Neural progenitor cell (in vitro differentiated cells): ENCODE results near the gene FGF2. TPM values are rescaled to one million over a fixed set of nuclear protein-coding genes. Genes with fewer than 3 reads are reported as not detected.
A peak's percentile ranks its signal among the peaks of the same experiment; 100 is the strongest.

ENCODE experiments used
- DNase-seq: peaks from one replicate; pipeline ENCODE4 v3.0.0-alpha.2; 2016; ENCODE audit warnings: low spot score
- H2AFZ ChIP-seq: fragments of 200-600 bp; sonication (generic); replicated peaks from 2 replicates; pipeline ENCODE4 v1.6.1; 2016; ENCODE audit warnings: antibody characterized with exemption
- H3F3A ChIP-seq: fragments of 200-600 bp; sonication (generic); 2 replicates; pipeline ENCODE4 v1.6.1; 2016; ENCODE audit warnings: antibody characterized with exemption, low read depth
- H3K27ac ChIP-seq: fragments of 200-600 bp; sonication (generic); 2 replicates; pipeline ENCODE4 v1.5.1; 2016; ENCODE audit warnings: mild to moderate bottlenecking
- H3K27me3 ChIP-seq: fragments of 200-600 bp; sonication (generic); 2 replicates; pipeline ENCODE4 v1.6.1; 2016; ENCODE audit warnings: mild to moderate bottlenecking, moderate library complexity
- H3K36me3 ChIP-seq: fragments of 200-600 bp; sonication (generic); 2 replicates; pipeline ENCODE4 v1.5.1; 2016
- H3K4me1 ChIP-seq: fragments of 200-600 bp; sonication (generic); 2 replicates; pipeline ENCODE4 v1.6.1; 2016; ENCODE audit warnings: mixed run types
- H3K4me2 ChIP-seq: fragments of 200-600 bp; sonication (generic); 2 replicates; pipeline ENCODE4 v1.6.1; 2016
- H3K4me3 ChIP-seq: fragments of 200-600 bp; sonication (generic); 2 replicates; pipeline ENCODE4 v1.5.1; 2016
- H3K79me2 ChIP-seq: fragments of 200-600 bp; sonication (generic); 2 replicates; pipeline ENCODE4 v1.6.1; 2016; ENCODE audit warnings: low read depth
- H3K9ac ChIP-seq: fragments of 200-600 bp; sonication (generic); 2 replicates; pipeline ENCODE4 v1.6.1; 2016
- H3K9me3 ChIP-seq: fragments of 200-600 bp; sonication (generic); 2 replicates; pipeline ENCODE4 v1.5.1; 2016; ENCODE audit warnings: low read depth
- H4K20me1 ChIP-seq: fragments of 200-600 bp; sonication (generic); 2 replicates; pipeline ENCODE4 v1.6.1; 2016; ENCODE audit warnings: low read depth
- H3K27ac Mint-ChIP-seq: 3 replicates; pipeline ENCODE4 v1.8.0; 2021; ENCODE audit warnings: mixed read lengths
- H3K27me3 Mint-ChIP-seq: 2 replicates; pipeline ENCODE4 v1.8.0; 2022; ENCODE audit warnings: low read depth, mild to moderate bottlenecking, inconsistent platforms, moderate library complexity, mixed read lengths; ENCODE audit not compliant: insufficient read depth
- H3K36me3 Mint-ChIP-seq: 3 replicates; pipeline ENCODE4 v1.8.0; 2021; ENCODE audit warnings: mixed read lengths
- H3K4me1 Mint-ChIP-seq: 3 replicates; pipeline ENCODE4 v1.8.0; 2021; ENCODE audit warnings: mixed read lengths
- H3K4me3 Mint-ChIP-seq: 3 replicates; pipeline ENCODE4 v1.8.0; 2021; ENCODE audit warnings: mild to moderate bottlenecking, moderate library complexity, mixed read lengths
- H3K9me3 Mint-ChIP-seq: 3 replicates; pipeline ENCODE4 v1.8.0; 2020; ENCODE audit warnings: mixed read lengths
- CTCF ChIP-seq: fragments of 200-600 bp; sonication (generic); IDR thresholded peaks from 2 replicates; pipeline ENCODE4 v1.5.1; 2017; ENCODE audit warnings: antibody characterized with exemption, mild to moderate bottlenecking
- EZH2 ChIP-seq: fragments of 200-600 bp; sonication (generic); IDR thresholded peaks from 2 replicates; pipeline ENCODE4 v1.6.1; 2017; ENCODE audit warnings: antibody characterized with exemption, mild to moderate bottlenecking, moderate library complexity
- EZH2phosphoT487 ChIP-seq: fragments of 200-600 bp; sonication (generic); IDR thresholded peaks from 2 replicates; pipeline ENCODE4 v1.6.1; 2017; ENCODE audit warnings: antibody characterized with exemption
- total RNA-seq: library from RNA; depleted of rRNA; stranded (reverse); fragments of >200 nt; gene quantifications from 2 replicates; pipeline ENCODE4 v1.2.3, GENCODE V29; 2015; ENCODE audit warnings: low replicate concordance

FGF2 gene
- 27.7 and 43.8 TPM in 2 replicates for total RNA-seq

GRCh38 chr4:122826553-122827257 is at the start of gene FGF2:
FGF2 (plus strand) TSS chr4:122826831; CDS start chr4:122827175, 344 bp downstream.
- TF ChIP-seq EZH2 = no peak
- no peak for TF ChIP-seq CTCF
- no peak for TF ChIP-seq EZH2phosphoT487
- Histone ChIP-seq H3K4me2 (peak within 1 kb of the TSS; percentile 80), H3K4me1 (peaks cover 28% of the 10 kb centered on the region), H3K4me3 (peak within 1 kb of the TSS; percentile 75), H4K20me1 (peaks cover 37% of the 10 kb centered on the region), H3K9ac (peak within 1 kb of the TSS; percentile 74), H2AFZ (peak within 1 kb of the TSS; percentile 98), H3K27ac (peak within 1 kb of the TSS; percentile 83), H3K79me2 (peaks cover 61% of the 10 kb centered on the region), H3F3A (peaks cover 28% of the 10 kb centered on the region), H3K27me3 (no peaks in the 10 kb centered on the region), H3K9me3 (no peaks in the 10 kb centered on the region), H3K36me3 (no peaks in the 10 kb centered on the region)
- peak; percentile 88 for DNase-seq
- Mint-ChIP-seq H3K4me3 (peak within 1 kb of the TSS; percentile 90), H3K36me3 (peaks cover 5% of the 10 kb centered on the region), H3K4me1 (peaks cover 25% of the 10 kb centered on the region), H3K27ac (peak within 1 kb of the TSS; percentile 86), H3K27me3 (peaks cover 8% of the 10 kb centered on the region), H3K9me3 (peaks cover 2% of the 10 kb centered on the region)

- Histone ChIP-seq H3K9me3 (no peaks in the 10 kb centered on the region), H3K79me2 (no peaks in the 10 kb centered on the region), H3K4me1 (peaks cover 5% of the 10 kb centered on the region), H3K36me3 (no peaks in the 10 kb centered on the region), H3K27ac (no peak overlapping the region), H3K4me2 (no peak overlapping the region), H4K20me1 (no peaks in the 10 kb centered on the region), H3K4me3 (no peak overlapping the region), H3F3A (no peaks in the 10 kb centered on the region), H3K9ac (no peak overlapping the region), H3K27me3 (no peaks in the 10 kb centered on the region), H2AFZ (peak overlapping the region; percentile 38)
- DNase-seq = no peak
- Mint-ChIP-seq H3K27me3 (no peaks in the 10 kb centered on the region), H3K4me1 (no peaks in the 10 kb centered on the region), H3K36me3 (no peaks in the 10 kb centered on the region), H3K4me3 (no peak overlapping the region), H3K27ac (no peak overlapping the region), H3K9me3 (no peaks in the 10 kb centered on the region)
- TF ChIP-seq CTCF = no peak
- no peak for TF ChIP-seq EZH2
- no peak for TF ChIP-seq EZH2phosphoT487
Observed at GRCh38 chr4:122776916-122777315, 49.7 kb upstream of the FGF2 start.

GRCh38 chr4:122777846-122778673 is 48.6 kb upstream of the FGF2 start:
- Histone ChIP-seq H2AFZ (peak overlapping the region; percentile 3), H3K4me3 (no peak overlapping the region), H4K20me1 (no peaks in the 10 kb centered on the region), H3K9me3 (no peaks in the 10 kb centered on the region), H3K36me3 (no peaks in the 10 kb centered on the region), H3K27me3 (no peaks in the 10 kb centered on the region), H3K4me2 (no peak overlapping the region), H3F3A (peaks cover 3% of the 10 kb centered on the region), H3K9ac (no peak overlapping the region), H3K4me1 (peaks cover 7% of the 10 kb centered on the region), H3K79me2 (no peaks in the 10 kb centered on the region), H3K27ac (no peak overlapping the region)
- no peak overlapping the region for H3K4me3 Mint-ChIP-seq
- H3K27me3 Mint-ChIP-seq = peaks cover 2% of the 10 kb centered on the region
- H3K4me1 Mint-ChIP-seq = peaks cover 2% of the 10 kb centered on the region
- H3K9me3 Mint-ChIP-seq = no peaks in the 10 kb centered on the region
- no peaks in the 10 kb centered on the region for H3K36me3 Mint-ChIP-seq
- DNase-seq = no peak
- no peak for TF ChIP-seq EZH2
- no peak for TF ChIP-seq EZH2phosphoT487
- no peak for TF ChIP-seq CTCF
- no peak overlapping the region for H3K27ac Mint-ChIP-seq
